Measurements from ENCODE around the gene ZSCAN12. TPM values are rescaled to one million over a fixed set of nuclear protein-coding genes. Genes with fewer than 3 reads are reported as not detected.

The ZSCAN12 gene
- total and polyA plus RNA-seq, 10 of the 15 experiments (the other 5 are each of a cell fraction or from before 2014, with no cell fraction given), result 1.2 to 12.2 (median 7.4) TPM

- Histone ChIP-seq H3K79me2 (ENCODE audit: control insufficient read depth, insufficient read depth, low read length) (peaks cover 64% of the 10 kb centered on the region), H3K27ac (ENCODE audit: control insufficient read depth, insufficient read depth) (no peak overlapping the region), H3K4me3 (peak overlapping the region; percentile 67; the same call in 1 of the 2 replicates), H4K20me1 (ENCODE audit: control insufficient read depth, insufficient read depth) (no peaks in the 10 kb centered on the region), H2AFZ (ENCODE audit: control insufficient read depth, low read depth, low read length) (no peak overlapping the region), H3K27me3 (replicated peaks in 1 of 2; ENCODE audit: control insufficient read depth in 2 of 2, insufficient read depth in 2 of 2, low read length in 1 of 2) (no peaks in the 10 kb centered on the region), H3K9me3 (replicated peaks; ENCODE audit: control insufficient read depth, insufficient read depth, low read length) (peaks cover 5% of the 10 kb centered on the region; the same call in 2 of the 3 replicates), H3K4me1 (ENCODE audit: control insufficient read depth, insufficient read depth, low read length) (peaks cover 4% of the 10 kb centered on the region), H3K36me3 (ENCODE audit: control insufficient read depth in 2 of 2, insufficient read depth in 2 of 2, low read length in 1 of 2) (peaks cover 2 to 16% of the 10 kb centered on the region in 2 experiments; a peak in 3 of 4 replicates), H3K9ac (ENCODE audit: control insufficient read depth, insufficient read depth, low read length) (no peak overlapping the region), H3K4me2 (ENCODE audit: control insufficient read depth, insufficient read depth) (peak overlapping the region; percentile 59)
- RAD21 ChIA-PET (ENCODE audit: unreplicated experiment), result interaction anchor here (1.0 kb wide), 1 partner anchor 40 kb away, joined by 3 read pairs; no protein-coding TSS in a partner anchor
- intact Hi-C loops (cut with micrococcal nuclease; ENCODE audit: unreplicated experiment) (loop anchor here (5.0 to 10.0 kb wide), 4 partner anchors 91 to 549 kb away; a partner anchor contains a TSS), in situ Hi-C loops (cut with MboI) (no loop called here)
- no peak for FAIRE-seq
- SMC1A ChIA-PET (ENCODE audit: uncharacterized antibody, unreplicated experiment), result interaction anchor here (1.0 to 6.3 kb wide), 3 partner anchors 10 to 147 kb away, joined by 3 to 30 read pairs (median 7); no protein-coding TSS in a partner anchor
- no peak for DNase-seq (ENCODE audit: low read depth, low spot score)
- WGBS (ENCODE audit: insufficient coverage, insufficient replicate concordance, low lambda C conversion rate, missing lambda C conversion rate), result 94% methylated on average over 4 of the region's 4 CpGs
- no TSS peak for BruUV-seq (replicated peaks)
- no peak for ATAC-seq
- POLR2A ChIA-PET, result interaction anchor here (0.7 kb wide), 2 partner anchors 524 to 1210 kb away, joined by 6 to 7 read pairs; no protein-coding TSS in a partner anchor
- CTCF ChIA-PET, result interaction anchor here (7.0 kb wide), 1 partner anchor 11 kb away, joined by 59 read pairs; no protein-coding TSS in a partner anchor
- no peak for TF ChIP-seq USF1 (IDR thresholded peaks at IDR 0.05; ENCODE audit: borderline replicate concordance, extremely low read length, insufficient read depth, low read depth, low read length)
- no peak for TF ChIP-seq GATAD2B (conservative IDR thresholded peaks at IDR 0.05; ENCODE audit: low read depth)
- TF ChIP-seq PKNOX1 (IDR thresholded peaks at IDR 0.05), result no peak
- TF ChIP-seq PRDM15 (CRISPR knock-in tag; IDR thresholded peaks at IDR 0.05), result no peak
- TF ChIP-seq CBX3 (IDR thresholded peaks at IDR 0.05; ENCODE audit: borderline replicate concordance, low read depth), result no peak
- no peak for TF ChIP-seq FOXM1 (IDR thresholded peaks at IDR 0.05; ENCODE audit: low read depth, low read length)
- TF ChIP-seq NBN (IDR thresholded peaks at IDR 0.05), result no peak
- no peak for TF ChIP-seq MXI1 (IDR thresholded peaks at IDR 0.05; ENCODE audit: low read depth, low read length)
- TF ChIP-seq NFYB (IDR thresholded peaks at IDR 0.05; ENCODE audit: insufficient read depth, low read depth, low read length), result no peak
- no peak for TF ChIP-seq TCF12 (IDR thresholded peaks at IDR 0.05; ENCODE audit: low read depth, low read length)
- TF ChIP-seq TCF3 (IDR thresholded peaks at IDR 0.05; ENCODE audit: borderline replicate concordance, insufficient read depth, low read depth, low read length), result no peak
- no peak for TF ChIP-seq PML (IDR thresholded peaks at IDR 0.05; ENCODE audit: low read length)
- no peak for TF ChIP-seq CUX1 (IDR thresholded peaks at IDR 0.05; ENCODE audit: insufficient replicate concordance, low read depth, low read length)
Observed at GRCh38 chr6:28395918-28396317, 3.6 kb downstream of the ZSCAN12 start.

All from GM12878 (cell line).